Measurements from ENCODE around the gene STX1B.

Gene STX1B

DNA sequence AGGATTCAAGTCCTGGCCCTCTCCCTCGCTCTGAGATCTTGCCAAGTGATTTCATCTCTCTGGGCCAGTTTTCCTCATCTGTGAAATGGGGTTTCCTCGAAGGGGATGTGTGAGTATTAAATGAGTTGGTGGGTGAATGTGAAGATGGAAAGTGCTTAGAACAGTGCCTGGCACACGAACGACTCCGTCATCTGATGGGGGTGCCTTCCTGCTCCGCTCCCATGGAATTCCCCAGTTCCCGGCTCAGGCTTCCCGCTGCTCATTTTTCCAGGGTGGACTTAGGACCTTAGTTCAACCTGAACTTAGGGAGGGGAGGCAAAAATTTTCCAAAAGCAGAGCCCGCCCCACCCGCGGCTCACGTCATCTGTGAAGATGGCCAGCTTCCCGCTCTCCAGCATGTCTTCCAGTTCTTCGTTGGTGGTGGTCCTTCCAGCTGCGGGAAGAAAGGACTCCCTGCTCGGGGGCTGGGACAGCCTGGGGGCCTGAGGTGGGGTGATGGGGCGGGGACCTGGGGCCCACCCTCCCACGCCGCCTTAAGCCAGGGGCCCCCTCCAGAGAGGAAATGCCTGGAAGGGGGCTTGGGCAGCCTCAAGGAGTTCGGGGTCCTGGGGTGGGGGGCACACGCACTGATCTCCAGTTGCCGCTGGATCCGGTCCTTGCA lies 14.0 kb downstream of the STX1B start:
- no peak for DNase-seq (ENCODE audit: low read depth, low spot score)

DNA sequence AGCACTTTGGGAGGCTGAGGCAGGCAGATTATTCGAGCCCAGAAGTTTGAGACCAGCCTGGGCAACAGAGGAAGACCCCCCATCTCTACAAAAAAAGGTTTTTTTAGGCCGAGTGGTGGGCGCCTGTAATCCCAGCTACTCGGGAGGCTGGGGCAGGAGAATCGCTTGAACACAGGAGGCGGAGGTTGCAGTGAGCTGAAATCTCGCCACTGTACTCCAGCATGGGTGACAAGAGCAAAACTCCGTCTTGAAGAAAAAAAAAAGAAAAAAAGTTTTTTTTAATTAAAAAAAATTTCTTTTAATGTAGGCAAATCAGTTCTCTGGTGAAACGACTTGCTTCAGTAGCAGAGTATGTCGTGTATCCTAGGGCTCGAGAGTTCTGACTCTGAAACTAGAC lies 14.5 kb downstream of the STX1B start:
- no peak for DNase-seq (ENCODE audit: low read depth, low spot score)

DNA sequence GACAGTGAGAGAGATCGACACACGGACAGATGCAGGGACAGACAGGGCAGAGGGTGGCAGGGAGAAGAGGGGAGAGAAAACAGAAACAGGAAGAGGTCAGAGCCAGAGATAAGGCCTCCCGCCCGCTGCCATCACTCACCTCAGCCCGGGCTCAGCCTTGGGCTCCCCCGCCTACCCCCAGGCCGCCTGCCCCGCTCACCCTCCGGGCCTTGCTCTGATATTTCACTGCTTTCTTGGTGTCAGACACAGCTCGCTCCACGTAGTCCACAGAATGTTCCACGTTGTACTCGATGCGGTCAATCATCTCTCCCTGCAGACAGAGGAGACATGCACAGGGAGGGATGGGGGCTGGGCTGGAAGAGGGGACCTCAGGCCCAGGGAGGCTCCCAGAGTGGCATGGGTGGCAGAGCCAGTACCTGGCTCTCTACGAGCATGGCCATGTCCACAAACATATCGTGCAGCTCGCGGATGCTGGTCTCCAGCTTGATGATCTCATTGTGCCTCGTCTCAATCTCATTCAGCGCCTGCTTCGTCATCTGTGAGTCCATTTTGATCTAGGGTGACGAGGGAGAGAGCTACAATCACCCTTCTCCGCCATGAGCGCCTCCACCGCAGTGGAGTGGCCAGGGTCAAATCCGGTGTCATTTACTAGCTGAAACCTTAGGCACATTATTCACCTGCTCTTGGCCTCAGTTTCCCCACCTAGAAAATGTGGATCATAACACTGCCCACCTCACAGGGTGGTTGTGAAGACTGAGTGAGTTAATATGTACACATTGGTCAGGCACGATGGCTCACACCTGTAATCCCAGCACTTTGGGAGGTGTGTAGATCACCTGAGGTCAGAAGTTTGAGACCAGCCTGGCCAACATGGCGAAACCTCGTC lies 17.3 kb downstream of the STX1B start:
- DNase-seq (ENCODE audit: low read depth, low spot score), result no peak

DNA sequence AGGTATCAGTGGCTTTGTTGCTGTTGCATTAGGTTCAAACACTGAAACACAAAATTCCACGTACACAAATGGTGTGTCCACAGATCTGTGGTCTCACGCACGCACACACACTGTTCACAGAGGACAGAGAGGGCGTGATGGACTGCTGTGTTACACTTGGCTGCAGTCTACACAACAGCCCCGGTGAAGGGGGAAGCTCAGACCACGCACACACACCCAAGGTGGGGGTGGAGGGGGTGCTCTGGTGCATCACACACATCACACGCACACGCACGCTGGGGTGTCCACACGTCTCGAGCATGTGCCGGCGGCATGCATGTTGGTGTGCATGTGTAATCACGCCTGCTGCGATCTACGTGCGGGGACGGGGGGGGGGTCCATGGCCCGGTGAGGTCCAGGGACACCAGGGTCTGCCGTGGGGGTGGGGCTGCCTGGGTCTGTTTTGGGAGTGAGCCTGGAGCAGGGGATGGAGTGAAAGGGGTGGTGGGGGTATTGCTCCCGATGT lies 18.1 kb downstream of the STX1B start:
- no peak for DNase-seq (ENCODE audit: low read depth, low spot score)

DNA sequence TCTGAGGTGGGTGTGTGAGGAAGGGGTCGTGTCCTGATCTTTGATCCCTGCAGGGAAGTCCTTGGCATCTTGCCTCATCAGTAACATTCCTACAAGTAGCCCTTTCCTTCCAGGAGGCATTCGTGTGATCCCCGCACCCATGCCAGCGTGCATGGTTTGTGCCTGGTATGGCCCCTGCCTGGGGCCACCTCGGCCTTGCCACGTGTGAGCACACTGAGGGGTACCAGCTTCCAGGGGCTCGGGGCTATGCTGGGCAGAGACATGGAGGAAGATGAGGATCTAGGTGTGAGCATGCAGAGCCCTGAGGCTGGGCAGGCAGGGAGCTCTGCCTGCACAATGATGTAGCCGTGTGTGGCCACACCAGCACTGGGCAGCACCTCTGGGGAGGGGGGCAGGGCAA lies 19.4 kb downstream of the STX1B start:
- no peak for DNase-seq (ENCODE audit: low read depth, low spot score)

DNA sequence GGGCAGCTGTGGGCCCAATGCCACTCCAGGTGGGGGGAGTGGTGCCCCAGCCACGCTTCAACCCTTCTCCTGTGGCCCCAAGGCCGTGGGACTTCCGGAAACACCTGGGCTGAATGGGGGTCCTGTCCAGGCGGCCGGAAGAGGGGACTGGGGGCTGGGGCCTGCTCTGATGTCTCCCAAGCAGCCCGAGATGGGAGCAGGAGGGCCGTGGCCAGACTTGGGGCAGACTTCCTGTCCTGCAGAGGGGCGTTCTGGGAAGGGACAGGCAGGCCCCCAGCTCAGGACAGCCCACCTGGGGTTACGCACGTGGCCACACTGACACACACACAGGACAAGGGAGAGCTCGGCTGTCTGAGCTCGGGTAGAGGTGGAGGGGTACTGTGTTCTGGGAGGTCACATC lies 20.3 kb downstream of the STX1B start:
- DNase-seq (ENCODE audit: low read depth, low spot score), result no peak

DNA sequence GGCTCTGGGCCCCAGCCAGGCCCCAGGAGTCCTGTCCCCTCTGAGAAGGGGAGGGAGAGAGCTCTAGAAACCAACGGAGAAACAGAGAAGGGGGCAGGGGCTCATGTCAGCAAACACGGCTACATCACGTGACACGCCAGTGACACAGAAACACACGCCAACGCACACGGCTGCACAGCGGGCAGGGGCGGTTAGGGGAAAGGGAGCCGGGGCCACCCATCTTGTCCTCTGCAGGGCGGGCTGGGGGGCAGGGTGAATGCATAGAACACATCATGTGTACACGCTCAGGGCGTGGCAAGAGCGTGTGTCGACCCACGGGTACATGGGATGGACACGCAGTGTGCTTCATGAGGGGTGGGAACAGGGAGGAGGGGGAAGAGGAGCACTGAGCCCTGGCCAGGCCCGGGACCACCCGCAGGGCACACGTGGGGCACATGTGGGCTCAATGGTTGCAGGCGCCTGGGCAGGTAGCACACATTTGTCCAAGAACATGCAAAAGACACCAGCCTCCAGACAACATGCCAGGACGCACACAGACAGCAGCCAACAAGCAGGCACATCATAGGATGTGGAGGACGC lies 20.9 kb downstream of the STX1B start:
- no peak for DNase-seq (ENCODE audit: low read depth, low spot score)

DNA sequence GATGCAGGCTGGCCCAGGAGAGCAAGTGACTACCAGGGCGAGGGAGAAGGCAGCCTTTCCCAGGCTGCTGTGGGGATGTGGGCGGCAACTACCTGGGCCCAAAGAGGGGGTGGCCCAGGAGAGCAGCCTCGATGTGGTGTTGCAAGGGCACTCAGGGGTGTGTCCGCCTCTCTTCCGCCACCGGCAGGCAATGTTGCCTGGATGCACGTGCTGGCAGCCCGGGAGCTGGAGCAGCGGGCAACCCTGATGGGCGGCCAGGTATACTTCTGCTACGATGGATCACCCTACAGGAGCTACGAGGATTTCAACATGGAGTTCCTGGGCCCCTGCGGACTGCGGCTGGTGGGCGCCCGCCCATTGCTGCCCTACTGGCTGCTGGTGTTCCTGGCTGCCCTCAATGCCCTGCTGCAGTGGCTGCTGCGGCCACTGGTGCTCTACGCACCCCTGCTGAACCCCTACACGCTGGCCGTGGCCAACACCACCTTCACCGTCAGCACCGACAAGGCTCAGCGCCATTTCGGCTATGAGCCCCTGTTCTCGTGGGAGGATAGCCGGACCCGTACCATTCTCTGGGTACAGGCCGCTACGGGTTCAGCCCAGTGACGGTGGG lies 22.8 kb downstream of the STX1B start:
- DNase-seq (ENCODE audit: low read depth, low spot score), result no peak

DNA sequence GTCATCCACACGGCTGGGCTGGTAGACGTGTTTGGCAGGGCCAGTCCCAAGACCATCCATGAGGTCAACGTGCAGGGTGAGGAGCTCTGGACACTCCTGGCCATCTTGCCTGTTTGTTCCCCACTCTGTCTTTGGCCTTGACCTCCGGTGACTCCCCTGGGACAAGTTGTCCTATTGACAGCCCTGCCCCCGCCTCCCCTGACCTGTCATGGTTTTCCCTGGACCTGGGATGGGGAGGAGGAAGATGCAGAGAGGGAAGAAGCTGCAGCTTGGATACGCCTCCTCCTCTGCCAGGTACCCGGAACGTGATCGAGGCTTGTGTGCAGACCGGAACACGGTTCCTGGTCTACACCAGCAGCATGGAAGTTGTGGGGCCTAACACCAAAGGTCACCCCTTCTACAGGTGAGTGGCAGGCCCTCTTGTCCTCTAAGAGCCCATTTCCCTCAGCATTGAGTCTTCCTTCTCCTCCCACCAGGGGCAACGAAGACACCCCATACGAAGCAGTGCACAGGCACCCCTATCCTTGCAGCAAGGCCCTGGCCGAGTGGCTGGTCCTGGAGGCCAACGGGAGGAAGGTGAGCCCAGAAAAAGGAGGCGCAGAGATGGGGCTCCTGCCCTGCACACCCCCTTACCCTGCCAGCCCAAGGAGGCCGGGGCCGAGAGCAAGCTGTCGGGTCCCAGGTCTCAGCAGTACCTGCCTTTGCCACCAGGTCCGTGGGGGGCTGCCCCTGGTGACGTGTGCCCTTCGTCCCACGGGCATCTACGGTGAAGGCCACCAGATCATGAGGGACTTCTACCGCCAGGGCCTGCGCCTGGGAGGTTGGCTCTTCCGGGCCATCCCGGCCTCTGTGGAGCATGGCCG lies 24.1 kb downstream of the STX1B start:
- no peak for DNase-seq (ENCODE audit: low read depth, low spot score)

DNA sequence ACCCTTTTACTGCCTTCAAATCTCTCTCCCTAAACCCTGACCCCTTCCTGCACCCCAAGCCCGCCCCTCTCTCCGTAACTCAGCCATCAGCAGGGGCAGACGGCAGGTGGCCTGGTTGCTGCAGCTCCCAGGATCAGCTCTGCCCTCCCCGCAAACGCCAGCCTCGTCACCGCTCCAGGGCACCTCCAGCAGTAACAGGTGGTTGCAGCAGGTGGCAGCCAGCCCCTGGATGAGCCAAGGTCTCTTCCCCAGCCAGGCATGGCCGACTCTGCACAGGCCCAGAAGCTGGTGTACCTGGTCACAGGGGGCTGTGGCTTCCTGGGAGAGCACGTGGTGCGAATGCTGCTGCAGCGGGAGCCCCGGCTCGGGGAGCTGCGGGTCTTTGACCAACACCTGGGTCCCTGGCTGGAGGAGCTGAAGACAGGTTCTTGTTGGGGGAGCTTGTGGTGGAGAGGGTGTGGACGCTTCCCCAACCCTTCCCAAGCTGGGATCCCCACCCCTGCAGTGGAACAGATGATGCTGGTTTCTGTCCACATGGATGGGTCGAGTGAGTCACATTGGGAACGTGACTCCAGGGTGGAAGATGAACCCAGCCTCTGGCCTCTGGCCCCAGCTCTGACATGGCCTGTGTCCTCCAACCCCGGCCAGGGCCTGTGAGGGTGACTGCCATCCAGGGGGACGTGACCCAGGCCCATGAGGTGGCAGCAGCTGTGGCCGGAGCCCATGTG lies 24.9 kb downstream of the STX1B start:
- DNase-seq (ENCODE audit: low read depth, low spot score), result no peak

DNA sequence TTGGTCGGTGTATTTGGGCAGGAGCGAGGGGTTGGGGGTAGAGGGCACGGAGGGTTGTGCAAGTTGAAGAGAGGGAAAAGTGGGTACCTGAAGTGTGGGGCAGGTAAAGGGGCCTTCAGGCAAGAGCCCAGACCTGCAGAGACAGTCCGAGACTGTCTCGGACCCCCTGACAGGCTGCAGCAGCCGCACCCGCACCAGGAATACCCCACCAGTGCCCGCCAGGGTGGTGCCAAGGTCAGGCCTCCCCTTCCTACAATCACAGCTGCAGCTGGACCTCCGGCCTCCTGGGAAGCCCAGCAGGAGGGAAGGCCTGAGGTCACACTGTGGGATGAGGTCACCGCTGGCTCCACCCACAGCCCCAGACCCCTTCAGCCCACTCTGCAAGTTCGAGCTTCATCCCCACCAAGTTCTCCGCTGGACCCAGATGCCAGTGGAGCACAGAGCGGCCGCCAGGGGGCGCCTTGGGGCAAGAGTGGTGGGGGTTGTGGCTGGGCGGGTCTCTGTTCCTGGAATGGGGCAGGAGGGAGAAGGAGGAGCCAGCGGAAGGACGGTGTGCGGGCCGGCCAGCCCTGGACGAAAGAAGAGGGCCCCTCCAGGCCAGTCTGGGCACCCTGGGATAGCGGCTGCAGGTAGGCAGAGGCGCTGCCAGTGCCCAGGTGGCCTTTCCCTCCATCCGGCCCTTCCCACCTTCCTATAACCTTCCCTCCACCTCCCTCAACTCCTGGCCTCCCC lies 25.6 kb downstream of the STX1B start, which contains the start of gene HSD3B7:
Gene HSD3B7, plus strand, starts transcription at position 539 of the 732 bp plus-strand sequence. CDS start 452 bp downstream, outside the sequence.
- DNase-seq (ENCODE audit: low read depth, low spot score), result peak; percentile 53

DNA sequence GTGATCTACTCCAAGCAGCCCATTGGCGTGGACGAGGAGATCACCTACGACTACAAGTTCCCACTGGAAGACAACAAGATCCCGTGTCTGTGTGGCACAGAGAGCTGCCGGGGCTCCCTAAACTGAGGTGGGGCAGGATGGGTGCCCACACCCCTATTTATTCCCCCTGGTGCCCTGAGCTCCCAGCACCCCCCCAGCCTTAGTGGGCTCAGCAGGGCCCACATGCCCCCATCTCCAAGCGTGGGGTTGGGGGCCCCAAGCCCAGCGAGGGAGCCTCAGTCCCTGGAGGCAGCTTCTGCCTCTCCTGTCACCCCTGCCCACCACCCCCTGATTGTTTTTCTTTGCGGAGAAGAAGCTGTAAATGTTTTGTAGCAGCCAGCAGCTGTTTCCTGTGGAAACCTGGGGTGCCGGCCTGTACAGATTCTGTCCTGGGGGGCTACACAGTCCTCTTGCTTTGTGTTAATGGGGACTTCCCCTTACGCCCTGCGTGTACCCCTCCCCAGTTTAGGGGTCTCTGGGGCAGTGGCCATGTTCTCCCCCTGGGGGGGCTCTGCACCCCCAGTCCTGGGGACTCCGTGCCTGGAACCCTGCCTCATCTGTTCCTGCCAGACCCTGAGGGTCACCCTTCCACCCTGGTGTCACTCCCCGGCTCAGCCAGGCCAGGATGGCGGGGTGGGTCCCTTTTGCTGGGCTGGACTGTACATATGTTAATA lies 26.4 kb downstream of the STX1B start:
- no peak for DNase-seq (ENCODE audit: low read depth, low spot score)

DNA sequence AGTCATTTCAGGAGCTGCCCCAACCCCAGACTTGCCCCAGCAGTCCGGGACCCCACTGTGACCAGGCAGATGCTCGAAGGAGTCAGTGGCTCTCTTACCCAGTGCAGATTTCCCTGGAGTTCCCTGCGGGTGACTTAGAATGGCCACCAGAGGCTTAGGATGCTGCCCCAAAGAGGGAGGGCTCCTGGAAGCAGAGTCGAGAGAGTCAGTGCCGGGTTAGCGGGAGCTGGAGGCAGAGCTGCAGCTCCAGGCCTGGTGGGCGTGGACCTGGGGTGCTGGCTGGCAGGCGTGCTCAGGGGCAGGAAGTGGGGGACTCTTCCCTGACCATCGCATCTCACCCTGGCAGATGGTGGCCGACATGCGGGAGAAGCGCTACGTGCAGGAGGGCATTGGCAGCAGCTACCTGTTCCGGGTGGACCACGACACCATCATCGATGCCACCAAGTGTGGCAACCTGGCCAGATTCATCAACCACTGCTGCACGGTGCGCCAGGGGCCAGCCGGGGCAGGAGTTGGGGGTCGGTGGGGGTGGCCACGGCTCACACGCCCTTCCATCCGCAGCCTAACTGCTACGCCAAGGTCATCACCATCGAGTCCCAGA lies 27.0 kb downstream of the STX1B start:
- no peak for DNase-seq (ENCODE audit: low read depth, low spot score)

DNA sequence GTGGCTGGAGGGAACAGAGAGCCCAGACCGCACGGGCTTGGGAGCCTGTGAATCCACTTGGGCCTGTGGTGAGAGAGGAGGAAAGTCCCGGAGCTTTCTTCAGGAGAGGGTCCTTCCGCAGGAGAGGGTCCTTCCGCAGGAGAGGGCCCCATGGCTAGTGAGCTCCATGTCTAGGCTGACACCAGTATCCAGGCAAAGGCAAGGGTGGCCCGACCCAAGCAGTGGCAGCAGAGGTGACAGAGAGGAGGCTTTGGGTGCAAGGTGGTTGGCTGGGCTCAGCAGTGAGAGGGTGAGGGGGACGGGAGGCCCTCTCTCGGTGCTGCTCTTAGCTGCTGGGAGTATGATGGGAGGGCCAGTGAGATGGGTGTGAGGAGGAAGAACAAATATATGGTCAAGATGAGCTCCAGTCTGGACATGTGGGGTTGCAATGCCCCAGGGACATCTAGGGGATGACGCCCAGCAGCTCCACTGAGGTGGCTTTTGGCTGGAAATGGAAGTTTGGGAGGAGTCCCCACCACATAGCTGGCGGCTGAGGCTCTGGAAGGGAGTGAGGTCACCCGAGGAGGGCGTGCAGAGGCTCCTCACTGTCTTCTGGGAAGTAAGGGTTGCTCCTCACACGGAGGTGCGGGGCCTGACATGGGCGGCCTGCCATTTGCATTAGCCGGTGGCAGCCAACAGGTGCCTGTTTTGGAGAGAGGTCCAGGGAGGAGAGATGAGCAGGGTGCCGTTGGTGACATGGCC lies 27.7 kb downstream of the STX1B start:
- DNase-seq (ENCODE audit: low read depth, low spot score), result no peak

DNA sequence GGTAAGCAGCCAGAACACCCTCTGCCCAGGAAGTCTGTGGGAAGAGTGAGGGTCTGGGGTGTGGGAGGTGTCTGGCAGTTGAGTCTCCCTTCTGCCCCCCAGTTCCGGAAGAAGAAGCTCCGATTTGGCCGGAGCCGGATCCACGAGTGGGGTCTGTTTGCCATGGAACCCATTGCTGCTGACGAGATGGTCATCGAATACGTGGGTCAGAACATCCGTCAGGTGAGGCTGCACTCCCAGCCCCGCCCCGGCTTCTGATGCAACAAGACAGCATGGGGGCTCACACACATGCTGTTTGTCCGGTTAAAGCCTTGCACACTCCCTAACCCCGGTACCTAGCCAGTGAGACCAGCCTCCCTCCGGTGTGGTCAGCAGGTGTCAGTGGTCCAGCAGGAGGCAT lies 29.5 kb downstream of the STX1B start:
- no peak for DNase-seq (ENCODE audit: low read depth, low spot score)

DNA sequence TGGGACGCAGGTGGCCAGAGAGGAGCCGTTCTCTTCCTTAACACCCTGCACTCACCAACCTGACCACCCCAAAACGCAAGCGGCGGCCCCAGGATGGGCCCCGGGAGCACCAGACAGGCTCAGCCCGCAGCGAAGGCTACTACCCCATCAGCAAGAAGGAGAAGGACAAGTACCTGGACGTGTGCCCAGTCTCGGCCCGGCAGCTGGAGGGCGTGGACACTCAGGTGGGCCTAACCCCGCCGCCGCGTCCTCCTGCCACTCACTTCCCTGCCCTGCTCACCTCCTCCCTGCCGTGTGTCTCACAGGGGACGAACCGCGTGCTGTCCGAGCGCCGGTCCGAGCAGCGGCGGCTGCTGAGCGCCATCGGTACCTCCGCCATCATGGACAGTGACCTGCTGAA lies 30.0 kb downstream of the STX1B start:
- DNase-seq (ENCODE audit: low read depth, low spot score), result no peak

DNA sequence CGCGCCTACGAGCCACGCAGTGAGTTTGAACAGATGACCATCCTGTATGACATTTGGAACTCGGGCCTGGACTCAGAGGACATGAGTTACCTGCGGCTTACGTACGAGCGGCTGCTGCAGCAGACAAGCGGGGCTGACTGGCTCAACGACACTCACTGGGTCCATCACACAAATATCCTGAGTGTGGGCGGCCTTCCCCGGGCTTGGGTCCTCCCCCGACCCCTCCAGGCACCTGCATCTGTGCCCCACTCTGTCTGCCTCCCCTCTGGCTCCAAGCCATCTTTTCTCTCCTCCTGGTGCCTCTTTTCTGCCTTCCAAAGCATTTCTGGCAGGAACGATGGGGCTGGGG lies 30.4 kb downstream of the STX1B start:
- no peak for DNase-seq (ENCODE audit: low read depth, low spot score)

Data from smooth muscle cell of the brain vasculature (primary cell).